GM04503 (cell line): Measurements from ENCODE around the gene ECSIT.
"Not testable (repeated sequence)": the region's sequence is repeated elsewhere in the genome, so short reads cannot be mapped to it uniquely, and the experiment has no call there.

Source experiments
- DNase-seq: peaks from one replicate; pipeline ENCODE4 v3.0.0-alpha.2; 2012; ENCODE audit warnings: low read depth

ECSIT gene

GRCh38 chr19:11475861-11476260, 53.1 kb downstream of the ECSIT start:
- DNase-seq: no peak

GRCh38 chr19:11475343-11475742, 53.6 kb downstream of the ECSIT start:
- not testable (repeated sequence) for DNase-seq

GRCh38 chr19:11473725-11474124, 55.2 kb downstream of the ECSIT start:
- DNase-seq: no peak

- not testable (repeated sequence) for DNase-seq
These were observed 60.6 kb downstream of the ECSIT start for GRCh38 chr19:11468266-11468845.

- no peak for DNase-seq
These were observed 63.3 kb downstream of the ECSIT start for GRCh38 chr19:11465600-11465999.

GRCh38 chr19:11464333-11465265, 64.3 kb downstream of the ECSIT start:
- no peak for DNase-seq

GRCh38 chr19:11463391-11463790, 65.5 kb downstream of the ECSIT start:
- DNase-seq: no peak

- no peak for DNase-seq
These were observed 67.5 kb downstream of the ECSIT start for GRCh38 chr19:11461453-11461852.

- DNase-seq: no peak
These were observed 68.7 kb downstream of the ECSIT start for GRCh38 chr19:11460207-11460606.

- not testable (repeated sequence) for DNase-seq
These were observed 70.0 kb downstream of the ECSIT start for GRCh38 chr19:11458912-11459311.

- DNase-seq: no peak
These were observed 70.6 kb downstream of the ECSIT start for GRCh38 chr19:11458236-11458900.

- DNase-seq: no peak
These were observed 71.1 kb downstream of the ECSIT start for GRCh38 chr19:11457831-11458230.

GRCh38 chr19:11457115-11457514, 71.8 kb downstream of the ECSIT start:
- no peak for DNase-seq

- no peak for DNase-seq
These were observed 72.3 kb downstream of the ECSIT start for GRCh38 chr19:11456659-11457058.
